ENCODE results near the gene FAM72B.
A peak's percentile ranks its signal among the peaks of the same experiment; 100 is the strongest.
"Not testable (repeated sequence)": the region's sequence is repeated elsewhere in the genome, so short reads cannot be mapped to it uniquely, and the experiment has no call there.

Gene FAM72B

DNA sequence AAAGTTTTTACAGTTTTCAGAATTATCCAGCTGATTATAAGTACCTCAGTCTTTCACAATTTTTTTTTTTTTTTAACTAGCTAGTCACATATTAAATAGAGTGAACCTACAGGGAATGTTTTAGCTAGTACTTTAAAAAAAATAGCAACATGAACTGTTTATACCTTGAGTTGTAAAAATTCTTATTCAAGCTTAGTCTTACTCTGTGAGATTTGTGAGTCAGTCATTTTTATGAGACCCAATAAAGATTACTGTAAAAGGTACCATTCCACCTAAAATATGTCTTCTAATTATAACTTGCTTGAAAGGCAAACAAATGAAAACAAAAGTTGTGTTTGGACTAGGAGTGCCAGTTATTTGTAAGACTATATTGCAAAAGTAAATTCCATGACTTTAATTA, 5.9 kb downstream of the FAM72B start:
- H2AK5ac ChIP-seq (ENCODE audit: low read length); H4K5ac ChIP-seq (ENCODE audit: low read length); H2BK15ac ChIP-seq (replicated peaks; ENCODE audit: low read depth); H3K4ac ChIP-seq (ENCODE audit: low read depth, low read length); H3K27me3 ChIP-seq (ENCODE audit: insufficient read depth, low read length, poor library complexity); DNase-seq; H3K4me3 ChIP-seq (ENCODE audit: low read length); H3K4me1 ChIP-seq (ENCODE audit: control insufficient read depth, low read depth, low read length); H2BK120ac ChIP-seq (ENCODE audit: low read depth, low read length); H3K18ac ChIP-seq (ENCODE audit: low read length); H3K27ac ChIP-seq (ENCODE audit: low read depth, low read length); H3K23ac ChIP-seq (ENCODE audit: low read length); H3K4me2 ChIP-seq (ENCODE audit: low read length); H2BK5ac ChIP-seq (ENCODE audit: low read length); H3K56ac ChIP-seq (ENCODE audit: low read length); H3K79me1 ChIP-seq (ENCODE audit: low read length); H4K8ac ChIP-seq (ENCODE audit: low read depth, low read length); H3K79me2 ChIP-seq (ENCODE audit: control insufficient read depth, insufficient read depth, low read length); H3K9ac ChIP-seq (ENCODE audit: low read length); H3K36me3 ChIP-seq (ENCODE audit: control insufficient read depth, insufficient read depth, low read length): not testable (repeated sequence)

DNA sequence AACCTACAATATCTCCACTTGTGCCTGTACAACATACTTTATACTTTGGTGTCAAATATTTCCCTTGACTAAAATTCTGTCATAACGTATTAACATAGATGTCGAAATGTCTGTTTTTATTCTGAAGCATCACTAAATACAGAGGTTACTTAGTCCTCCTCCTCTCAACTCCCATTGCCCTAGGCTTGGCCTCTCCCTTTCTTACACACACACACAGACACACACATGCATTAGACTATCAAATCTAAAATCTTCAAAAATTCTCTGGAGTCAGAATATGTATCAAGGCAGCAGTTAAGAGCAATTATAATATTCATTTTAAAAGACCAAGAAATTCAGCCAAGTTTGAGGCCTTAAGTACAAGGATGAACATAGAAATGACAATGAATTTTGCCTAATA, 7.5 kb downstream of the FAM72B start:
- no CpG with 5 or more reads among the region's 2 CpGs for WGBS (ENCODE audit: extremely low coverage, insufficient coverage, low lambda C conversion rate)
- H3K9ac ChIP-seq (ENCODE audit: low read length); H3K4ac ChIP-seq (ENCODE audit: low read depth, low read length); H3K79me1 ChIP-seq (ENCODE audit: low read length); H4K5ac ChIP-seq (ENCODE audit: low read length); H3K4me1 ChIP-seq (ENCODE audit: control insufficient read depth, low read depth, low read length); H3K79me2 ChIP-seq (ENCODE audit: control insufficient read depth, insufficient read depth, low read length); H2BK15ac ChIP-seq (replicated peaks; ENCODE audit: low read depth); H3K4me2 ChIP-seq (ENCODE audit: low read length); H3K18ac ChIP-seq (ENCODE audit: low read length); DNase-seq; H3K23ac ChIP-seq (ENCODE audit: low read length); H3K36me3 ChIP-seq (ENCODE audit: control insufficient read depth, insufficient read depth, low read length); H4K8ac ChIP-seq (ENCODE audit: low read depth, low read length); H2BK5ac ChIP-seq (ENCODE audit: low read length); H3K56ac ChIP-seq (ENCODE audit: low read length); H3K4me3 ChIP-seq (ENCODE audit: low read length); H2BK120ac ChIP-seq (ENCODE audit: low read depth, low read length); H3K27ac ChIP-seq (ENCODE audit: low read depth, low read length); H3K27me3 ChIP-seq (ENCODE audit: insufficient read depth, low read length, poor library complexity); H2AK5ac ChIP-seq (ENCODE audit: low read length): not testable (repeated sequence)

DNA sequence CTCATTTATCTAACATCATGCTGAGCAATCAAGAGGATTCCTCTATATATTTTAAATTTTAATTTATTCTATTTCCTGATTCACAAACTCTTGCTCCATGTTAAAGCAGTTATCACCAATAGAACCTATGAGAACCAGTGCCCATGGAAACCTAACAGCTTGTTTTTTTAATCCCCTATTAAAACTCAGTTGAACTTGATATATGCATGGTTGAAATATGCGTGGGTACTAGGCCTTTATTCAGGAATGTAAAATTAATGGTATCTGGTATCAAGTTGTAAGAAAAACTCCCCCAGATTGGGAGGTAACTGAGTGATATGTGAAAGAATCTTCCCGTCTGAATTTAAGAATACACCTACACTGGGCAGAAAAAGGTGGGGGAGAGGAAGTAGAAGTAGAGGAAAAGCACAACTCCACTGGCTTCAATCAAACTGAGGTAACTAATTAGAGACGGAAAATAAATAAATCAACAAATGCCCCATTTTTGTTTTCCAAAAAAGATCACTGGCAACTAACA, 15.9 kb downstream of the FAM72B start:
- WGBS (ENCODE audit: extremely low coverage, insufficient coverage, low lambda C conversion rate): no CpG with 5 or more reads among the region's 3 CpGs
- not testable (repeated sequence) for H2BK5ac ChIP-seq (ENCODE audit: low read length); H3K56ac ChIP-seq (ENCODE audit: low read length); H3K18ac ChIP-seq (ENCODE audit: low read length); H2AK5ac ChIP-seq (ENCODE audit: low read length); H4K5ac ChIP-seq (ENCODE audit: low read length); H3K79me1 ChIP-seq (ENCODE audit: low read length); H2BK120ac ChIP-seq (ENCODE audit: low read depth, low read length); H3K4ac ChIP-seq (ENCODE audit: low read depth, low read length); H3K27ac ChIP-seq (ENCODE audit: low read depth, low read length); H2BK15ac ChIP-seq (replicated peaks; ENCODE audit: low read depth); H3K79me2 ChIP-seq (ENCODE audit: control insufficient read depth, insufficient read depth, low read length); H3K4me3 ChIP-seq (ENCODE audit: low read length); H3K9ac ChIP-seq (ENCODE audit: low read length); H3K36me3 ChIP-seq (ENCODE audit: control insufficient read depth, insufficient read depth, low read length); H3K27me3 ChIP-seq (ENCODE audit: insufficient read depth, low read length, poor library complexity); DNase-seq; H3K4me1 ChIP-seq (ENCODE audit: control insufficient read depth, low read depth, low read length); H3K23ac ChIP-seq (ENCODE audit: low read length); H4K8ac ChIP-seq (ENCODE audit: low read depth, low read length); H3K4me2 ChIP-seq (ENCODE audit: low read length)

DNA sequence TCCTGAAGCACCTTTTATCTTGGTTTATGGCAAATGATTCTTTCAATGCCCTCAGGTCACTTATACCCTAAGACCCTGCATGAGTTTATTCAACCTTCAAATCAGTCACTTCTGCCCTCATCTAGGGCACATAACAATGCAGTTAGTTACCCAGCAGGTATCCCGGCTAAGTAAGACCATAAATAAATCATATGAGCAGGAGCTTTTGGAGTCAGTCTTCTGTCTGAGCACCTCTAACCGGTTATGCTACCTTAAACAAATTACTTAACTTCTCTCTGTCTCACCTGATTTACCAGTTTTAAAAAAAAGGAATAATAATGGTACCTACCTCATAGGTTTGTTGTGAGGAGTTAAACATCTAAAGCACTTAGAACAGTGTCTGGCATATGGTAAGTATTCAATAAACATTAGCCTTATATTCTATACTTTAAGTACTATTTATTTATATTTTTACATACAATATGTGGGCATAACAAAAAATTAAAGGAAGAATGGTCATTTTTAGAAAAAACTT, 16.9 kb downstream of the FAM72B start:
- not testable (repeated sequence) for H2BK15ac ChIP-seq (replicated peaks; ENCODE audit: low read depth); H2AK5ac ChIP-seq (ENCODE audit: low read length); H4K8ac ChIP-seq (ENCODE audit: low read depth, low read length); H3K4me3 ChIP-seq (ENCODE audit: low read length); H3K27ac ChIP-seq (ENCODE audit: low read depth, low read length); DNase-seq; H3K18ac ChIP-seq (ENCODE audit: low read length); H4K5ac ChIP-seq (ENCODE audit: low read length); H2BK120ac ChIP-seq (ENCODE audit: low read depth, low read length); H3K4me1 ChIP-seq (ENCODE audit: control insufficient read depth, low read depth, low read length); H3K79me1 ChIP-seq (ENCODE audit: low read length); H2BK5ac ChIP-seq (ENCODE audit: low read length); H3K4me2 ChIP-seq (ENCODE audit: low read length); H3K9ac ChIP-seq (ENCODE audit: low read length); H3K56ac ChIP-seq (ENCODE audit: low read length); H3K79me2 ChIP-seq (ENCODE audit: control insufficient read depth, insufficient read depth, low read length); H3K23ac ChIP-seq (ENCODE audit: low read length); H3K27me3 ChIP-seq (ENCODE audit: insufficient read depth, low read length, poor library complexity); H3K4ac ChIP-seq (ENCODE audit: low read depth, low read length); H3K36me3 ChIP-seq (ENCODE audit: control insufficient read depth, insufficient read depth, low read length)
- WGBS (ENCODE audit: extremely low coverage, insufficient coverage, low lambda C conversion rate): no CpG with 5 or more reads among the region's 2 CpGs

DNA sequence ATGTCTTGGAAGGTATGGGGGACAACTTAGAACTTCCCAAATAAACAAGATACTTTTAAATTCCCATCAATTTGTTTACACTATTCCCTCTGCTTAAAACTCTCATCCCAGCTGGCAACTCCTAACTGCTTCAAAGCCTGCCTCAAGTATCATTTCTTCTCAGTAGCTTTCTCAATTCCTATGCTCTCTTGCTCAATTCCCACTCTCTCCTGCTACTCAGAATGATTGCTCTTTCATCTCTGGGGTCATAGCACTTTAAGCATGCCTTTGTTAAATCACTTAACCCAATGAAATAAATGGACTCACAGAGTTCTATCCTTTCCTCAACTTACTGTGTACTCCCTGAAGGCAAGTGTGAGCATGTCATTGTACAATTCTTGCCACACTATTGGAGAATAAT, 18.8 kb downstream of the FAM72B start:
- not testable (repeated sequence) for H2BK15ac ChIP-seq (replicated peaks; ENCODE audit: low read depth); H2BK5ac ChIP-seq (ENCODE audit: low read length); H3K56ac ChIP-seq (ENCODE audit: low read length); H3K79me1 ChIP-seq (ENCODE audit: low read length); H3K79me2 ChIP-seq (ENCODE audit: control insufficient read depth, insufficient read depth, low read length); H2BK120ac ChIP-seq (ENCODE audit: low read depth, low read length); DNase-seq; H3K27ac ChIP-seq (ENCODE audit: low read depth, low read length); H4K5ac ChIP-seq (ENCODE audit: low read length); H3K23ac ChIP-seq (ENCODE audit: low read length); H2AK5ac ChIP-seq (ENCODE audit: low read length); H3K18ac ChIP-seq (ENCODE audit: low read length); H3K4me1 ChIP-seq (ENCODE audit: control insufficient read depth, low read depth, low read length); H3K27me3 ChIP-seq (ENCODE audit: insufficient read depth, low read length, poor library complexity); H4K8ac ChIP-seq (ENCODE audit: low read depth, low read length); H3K4me3 ChIP-seq (ENCODE audit: low read length); H3K9ac ChIP-seq (ENCODE audit: low read length); H3K4ac ChIP-seq (ENCODE audit: low read depth, low read length); H3K4me2 ChIP-seq (ENCODE audit: low read length); H3K36me3 ChIP-seq (ENCODE audit: control insufficient read depth, insufficient read depth, low read length)

DNA sequence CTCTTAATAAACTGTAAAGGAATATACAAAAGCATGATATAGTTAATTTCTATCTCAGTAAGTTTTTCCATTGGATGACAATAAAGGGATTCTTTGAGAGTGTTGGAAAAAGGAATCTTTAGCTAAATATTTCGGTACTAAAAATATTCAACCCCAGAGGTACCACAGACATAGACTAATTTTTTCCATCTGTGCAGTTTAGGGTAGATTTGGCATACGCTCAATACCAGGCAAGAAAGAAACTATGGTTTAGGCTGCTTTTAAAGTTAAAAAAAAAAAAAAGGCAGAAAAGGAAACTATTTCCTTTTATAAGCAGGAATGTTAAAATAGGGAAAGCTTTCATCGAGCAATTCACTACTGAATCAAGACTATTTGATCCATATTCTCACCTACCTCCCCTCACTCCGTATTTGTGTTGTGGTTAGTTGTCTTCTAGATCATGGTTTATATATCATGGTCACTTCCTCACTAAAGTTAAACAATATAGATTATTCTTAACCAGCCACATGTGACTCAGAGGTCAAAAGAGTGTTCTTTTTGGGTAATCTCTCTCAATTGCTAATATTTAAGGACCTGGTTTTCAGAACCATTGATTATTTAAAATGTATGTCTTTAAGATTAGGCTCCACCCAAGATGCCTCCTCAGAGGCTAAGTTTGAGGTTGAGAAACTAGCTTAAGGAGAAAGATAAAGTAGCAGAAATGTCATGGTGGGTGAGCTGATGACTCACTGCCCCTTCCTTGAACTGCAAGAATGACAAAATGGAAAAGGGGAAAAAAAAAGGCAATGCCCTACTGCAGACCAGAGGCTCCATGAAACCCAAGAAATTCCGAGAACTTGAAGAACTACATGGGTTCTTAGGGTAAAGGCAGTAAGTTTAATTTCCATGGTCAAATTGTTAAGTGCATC, 20.0 kb downstream of the FAM72B start:
- H3K4ac ChIP-seq (ENCODE audit: low read depth, low read length); H3K36me3 ChIP-seq (ENCODE audit: control insufficient read depth, insufficient read depth, low read length); H3K18ac ChIP-seq (ENCODE audit: low read length); H2BK5ac ChIP-seq (ENCODE audit: low read length); H4K5ac ChIP-seq (ENCODE audit: low read length); H3K56ac ChIP-seq (ENCODE audit: low read length); H3K23ac ChIP-seq (ENCODE audit: low read length); H2BK15ac ChIP-seq (replicated peaks; ENCODE audit: low read depth); H4K8ac ChIP-seq (ENCODE audit: low read depth, low read length); H3K9ac ChIP-seq (ENCODE audit: low read length); H2BK120ac ChIP-seq (ENCODE audit: low read depth, low read length); H3K79me1 ChIP-seq (ENCODE audit: low read length); H3K27ac ChIP-seq (ENCODE audit: low read depth, low read length); H3K4me2 ChIP-seq (ENCODE audit: low read length); H3K79me2 ChIP-seq (ENCODE audit: control insufficient read depth, insufficient read depth, low read length); H3K4me3 ChIP-seq (ENCODE audit: low read length); H2AK5ac ChIP-seq (ENCODE audit: low read length); H3K27me3 ChIP-seq (ENCODE audit: insufficient read depth, low read length, poor library complexity); H3K4me1 ChIP-seq (ENCODE audit: control insufficient read depth, low read depth, low read length): not testable (repeated sequence)
- DNase-seq: peak; percentile 4
- WGBS (ENCODE audit: extremely low coverage, insufficient coverage, low lambda C conversion rate): no CpG with 5 or more reads among the region's 5 CpGs

All from mesendoderm (in vitro differentiated cells).